CD4-positive, alpha-beta T cell treated with Interferon alpha-2 for 1 hour (primary cell): ENCODE measurements around the gene DPEP3.
"Not testable (repeated sequence)": the region's sequence is repeated elsewhere in the genome, so short reads cannot be mapped to it uniquely, and the experiment has no call there.

Experiments
- DNase-seq, 2 donors: peaks; one replicate each; pipeline ENCODE4 v3.0.0-alpha.2; 2020 to 2022

DPEP3 gene

GRCh38 chr16:67943619-67944504, 36.4 kb downstream of the DPEP3 start, which contains the start of gene LCAT:
Gene LCAT, minus strand, starts transcription at chr16:67944120. Its CDS starts 19 bp downstream, at chr16:67944101.
- DNase-seq: no peak

DNA sequence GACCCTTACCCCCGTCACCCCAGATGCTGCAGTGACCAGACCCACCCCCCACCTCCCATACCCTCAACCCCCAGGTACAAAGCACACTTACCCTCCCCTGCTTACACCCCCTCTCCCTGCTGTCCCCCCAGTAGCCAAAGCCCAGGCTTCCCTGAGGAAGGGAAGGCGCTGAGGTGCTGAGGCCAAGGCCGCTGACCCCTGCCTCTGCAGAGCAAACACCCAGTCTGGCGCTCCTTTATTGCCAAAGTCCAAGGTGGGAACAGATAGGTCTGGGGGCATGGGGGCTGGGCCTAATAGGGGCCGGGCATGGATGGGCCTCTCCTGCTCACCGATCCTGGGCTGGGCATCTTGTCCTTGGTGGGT, 37.1 kb downstream of the DPEP3 start:
- DNase-seq: no peak

GRCh38 chr16:67942510-67943255, 37.6 kb downstream of the DPEP3 start:
- DNase-seq: no peak

GRCh38 chr16:67942200-67942509, 38.1 kb downstream of the DPEP3 start:
- peak; percentile 20 to 45 for DNase-seq

DNA sequence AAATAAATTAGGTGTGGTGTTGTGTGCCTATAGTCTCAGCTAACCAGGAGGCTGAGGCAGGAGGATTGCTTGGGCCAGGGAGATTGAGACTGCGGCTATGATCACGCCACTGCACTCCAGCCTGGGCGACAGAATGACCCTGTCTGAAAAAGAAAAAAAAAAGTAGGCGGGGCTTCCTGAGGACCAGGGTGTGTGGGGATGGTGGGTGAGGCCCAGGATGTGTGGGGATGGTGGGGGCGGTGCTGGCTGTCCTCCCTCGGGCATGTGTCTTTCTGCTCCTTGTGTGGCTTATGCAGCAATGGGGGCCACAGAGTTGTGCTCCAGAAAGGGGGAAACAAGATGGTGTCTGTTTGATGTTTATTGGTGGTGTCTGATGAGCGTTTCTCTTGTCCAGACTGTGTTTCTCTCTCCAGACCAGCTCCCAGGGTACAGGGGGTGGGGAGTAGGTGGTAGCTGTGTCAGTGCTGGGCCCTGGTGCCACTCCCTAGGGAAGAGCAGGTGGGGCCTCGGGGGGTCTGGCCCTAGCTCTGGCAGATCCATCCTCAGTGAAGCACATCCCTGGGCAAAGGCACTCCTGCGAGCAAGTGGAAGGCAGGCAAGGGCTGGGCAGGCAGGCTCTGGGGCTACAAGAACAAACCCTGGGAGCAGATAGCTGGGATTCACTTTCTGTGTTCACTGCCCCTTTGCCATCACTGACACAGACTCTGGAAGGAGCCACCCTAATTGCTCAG, 38.7 kb downstream of the DPEP3 start:
- DNase-seq: no peak

DNA sequence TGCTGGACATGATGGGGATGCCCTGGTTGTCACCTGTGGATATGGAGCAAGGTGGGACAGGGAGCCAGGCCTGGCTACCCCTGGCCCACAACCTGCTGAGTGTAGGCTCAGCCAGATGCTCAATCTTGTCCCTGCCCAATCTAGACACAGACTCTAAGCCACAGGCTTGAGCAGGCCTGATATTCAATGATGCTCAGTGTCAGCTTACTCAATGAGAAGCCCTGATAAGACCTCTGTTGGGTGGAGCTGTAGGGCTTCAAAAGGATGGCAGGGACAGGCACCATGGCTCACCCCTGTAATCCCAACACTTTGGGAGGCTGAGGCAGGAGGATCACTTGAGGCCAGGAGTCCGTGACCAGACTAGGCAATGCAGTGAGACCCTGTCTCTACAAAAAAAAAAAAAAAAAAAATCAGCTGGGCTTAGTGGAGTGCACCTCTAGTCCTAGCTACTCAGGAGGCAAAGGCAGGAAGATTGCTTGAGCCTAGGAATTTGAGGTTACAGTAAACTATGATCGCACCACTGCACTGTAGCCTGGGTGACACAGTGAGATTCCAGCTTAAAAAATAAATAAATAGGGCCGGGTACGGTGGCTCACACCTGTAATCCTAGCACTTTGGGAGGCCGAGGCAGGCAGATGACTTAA, 39.7 kb downstream of the DPEP3 start:
- no peak for DNase-seq

DNA sequence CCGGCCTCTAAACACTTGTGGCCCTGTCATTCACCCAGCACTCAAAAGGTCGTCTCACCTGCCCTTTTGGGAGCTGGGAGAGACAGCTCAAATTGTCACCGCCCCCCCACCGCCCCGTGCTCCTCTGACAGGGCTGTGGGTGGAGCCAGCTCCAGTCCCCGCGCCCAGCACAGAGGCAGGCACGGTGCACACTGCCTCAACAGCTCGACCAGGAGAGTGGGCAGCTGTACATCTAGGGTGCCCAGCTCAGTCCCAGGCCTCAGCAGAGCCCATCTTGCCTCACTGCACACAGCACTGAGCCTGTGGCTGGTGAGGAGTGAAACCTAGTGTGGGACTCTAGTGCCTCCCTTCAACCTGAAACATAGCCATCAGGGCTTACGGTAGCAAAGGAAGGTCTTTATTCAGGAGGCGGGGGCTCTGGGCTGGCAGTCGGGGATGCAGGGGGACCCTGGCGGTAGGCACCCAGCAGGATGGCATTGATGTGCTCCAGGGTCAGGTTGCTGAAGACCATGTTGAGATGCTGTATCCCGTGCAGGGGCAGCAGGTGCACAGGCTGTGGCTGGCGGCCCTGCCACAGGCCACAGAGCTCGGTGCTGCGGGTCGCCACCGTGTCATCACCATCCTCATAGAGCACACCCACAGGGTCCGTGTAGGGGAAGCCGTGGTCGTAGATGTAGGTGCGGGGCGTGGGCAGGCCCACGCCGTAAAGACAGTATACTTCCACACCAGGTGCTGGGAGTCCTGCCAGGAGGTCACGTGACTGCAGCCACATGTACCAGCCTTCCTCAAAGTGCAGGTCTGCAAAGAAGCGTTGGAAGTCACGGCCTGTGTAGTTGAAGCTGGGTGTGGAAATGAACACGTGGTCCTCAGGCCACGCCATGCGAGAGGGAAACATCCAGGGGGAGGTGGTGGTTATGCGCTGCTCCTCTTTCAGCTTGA, 40.5 kb downstream of the DPEP3 start:
- peak; percentile 19 to 44 for DNase-seq

DNA sequence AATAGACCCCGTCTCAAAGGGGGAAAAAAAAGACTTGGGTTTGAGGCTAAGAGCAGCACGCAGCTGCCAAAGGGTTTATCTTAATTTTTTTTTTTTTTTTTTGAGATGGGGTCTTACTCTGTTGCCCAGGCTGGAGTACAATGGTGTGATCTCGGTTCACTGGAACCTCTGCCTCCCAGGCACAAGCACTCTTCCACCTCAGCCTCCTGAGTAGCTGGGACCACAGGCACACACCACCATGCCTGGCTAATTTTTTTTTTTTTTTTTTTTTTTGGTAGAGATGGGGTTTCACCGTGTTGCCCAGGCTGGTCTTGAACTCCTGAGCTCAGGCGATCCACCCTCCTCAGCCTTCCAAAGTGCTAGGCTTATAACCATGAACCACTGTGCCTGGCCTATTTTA, 42.6 kb downstream of the DPEP3 start:
- DNase-seq: not testable (repeated sequence)

GRCh38 chr16:67936880-67937605, 43.3 kb downstream of the DPEP3 start:
- DNase-seq: peak; percentile 81 to 88

- DNase-seq: no peak
These were observed 44.0 kb downstream of the DPEP3 start, which contains the start of gene PSMB10 for GRCh38 chr16:67936124-67936879. Gene PSMB10, minus strand, starts transcription at chr16:67936850. Its CDS starts 101 bp downstream, at chr16:67936749.

- peak; percentile 96 to 98 for DNase-seq
These were observed 44.7 kb downstream of the DPEP3 start for GRCh38 chr16:67935402-67936123.

DNA sequence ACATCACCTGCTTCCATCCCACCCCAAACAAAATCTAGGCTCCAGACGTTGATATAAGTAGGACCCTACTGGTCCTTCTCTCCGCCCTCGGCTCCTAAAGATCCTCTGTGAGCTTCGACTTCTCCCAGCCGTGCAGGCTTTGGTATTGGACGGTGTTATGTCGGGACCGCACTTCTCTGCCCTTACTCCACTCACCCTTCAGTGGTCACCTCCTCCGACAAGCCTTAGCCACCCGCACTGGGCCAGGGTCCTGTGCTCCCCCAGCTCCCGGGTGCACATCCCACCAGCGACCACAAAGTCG, 45.2 kb downstream of the DPEP3 start:
- DNase-seq: no peak

GRCh38 chr16:67934306-67935100, 45.8 kb downstream of the DPEP3 start:
- DNase-seq: no peak

GRCh38 chr16:67933805-67934204, 46.5 kb downstream of the DPEP3 start:
- no peak for DNase-seq

DNA sequence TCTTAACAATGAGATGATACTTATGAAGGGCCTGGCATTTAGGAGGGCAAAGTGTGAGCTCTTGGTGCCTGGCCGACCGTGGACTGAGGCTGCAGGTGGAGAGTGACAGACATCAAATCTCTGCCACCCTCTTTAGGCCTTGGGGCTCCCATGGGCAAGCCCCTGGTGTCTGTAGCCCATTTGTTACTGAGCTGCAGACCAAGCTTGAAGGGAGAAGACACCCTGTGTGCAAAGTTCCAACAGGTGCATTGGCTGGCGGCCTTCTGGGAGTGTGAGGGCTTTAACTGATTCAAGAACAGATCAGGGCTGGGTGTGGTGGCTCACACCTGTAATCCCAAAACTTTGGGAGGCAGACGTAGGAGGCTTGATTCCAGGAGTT, 47.8 kb downstream of the DPEP3 start:
- DNase-seq: no peak

- DNase-seq: no peak
These were observed 48.4 kb downstream of the DPEP3 start, which contains the start of gene CTRL for GRCh38 chr16:67931712-67932461. Gene CTRL, minus strand, starts transcription at chr16:67931862. Its CDS starts 10 bp downstream, at chr16:67931852.

- no peak for DNase-seq
These were observed 49.6 kb downstream of the DPEP3 start for GRCh38 chr16:67930678-67931211.

GRCh38 chr16:67930191-67930590, 50.1 kb downstream of the DPEP3 start:
- DNase-seq: no peak
